HG03103 (cell line): Measurements from ENCODE around the gene DNAH5.
A peak's percentile ranks its signal among the peaks of the same experiment; 100 is the strongest.
"Not testable (repeated sequence)": the region's sequence is repeated elsewhere in the genome, so short reads cannot be mapped to it uniquely, and the experiment has no call there.

Experiments used
- ATAC-seq: cut with Tn5 transposase; IDR thresholded peaks from one replicate; pipeline ENCODE4 v1.9.1; 2021; ENCODE audit warnings: low read depth; ENCODE audit not compliant: unreplicated experiment

DNAH5 gene

GRCh38 chr5:13944560-13945199, at the start of gene DNAH5:
Gene DNAH5 (minus strand): TSS chr5:13944688. CDS start chr5:13944438, 250 bp downstream.
- no peak for ATAC-seq

- no peak for ATAC-seq
These were observed 49.4 kb upstream of the DNAH5 start for GRCh38 chr5:13993926-13994325.

GRCh38 chr5:13992795-13993194, 48.3 kb upstream of the DNAH5 start:
- no peak for ATAC-seq

GRCh38 chr5:13991365-13991764, 46.9 kb upstream of the DNAH5 start:
- ATAC-seq: no peak

- no peak for ATAC-seq
These were observed 46.4 kb upstream of the DNAH5 start for GRCh38 chr5:13990896-13991295.

- no peak for ATAC-seq
These were observed 45.3 kb upstream of the DNAH5 start for GRCh38 chr5:13989832-13990231.

- ATAC-seq: peak; percentile 80
These were observed 43.5 kb upstream of the DNAH5 start for GRCh38 chr5:13987843-13988464.

- ATAC-seq: no peak
These were observed 41.4 kb upstream of the DNAH5 start for GRCh38 chr5:13985731-13986418.

- ATAC-seq: not testable (repeated sequence)
These were observed 40.4 kb upstream of the DNAH5 start for GRCh38 chr5:13984888-13985287.

GRCh38 chr5:13976867-13977830, 32.7 kb upstream of the DNAH5 start:
- ATAC-seq: no peak

GRCh38 chr5:13976223-13976622, 31.7 kb upstream of the DNAH5 start:
- no peak for ATAC-seq

GRCh38 chr5:13975246-13975645, 30.8 kb upstream of the DNAH5 start:
- ATAC-seq: no peak

GRCh38 chr5:13973724-13974123, 29.2 kb upstream of the DNAH5 start:
- ATAC-seq: no peak

GRCh38 chr5:13972029-13972428, 27.5 kb upstream of the DNAH5 start:
- no peak for ATAC-seq

GRCh38 chr5:13957032-13957645, 12.7 kb upstream of the DNAH5 start:
- peak; percentile 96 for ATAC-seq

- ATAC-seq: no peak
These were observed 12.0 kb upstream of the DNAH5 start for GRCh38 chr5:13956471-13956870.

GRCh38 chr5:13955896-13956295, 11.4 kb upstream of the DNAH5 start:
- no peak for ATAC-seq

- no peak for ATAC-seq
These were observed 1.6 kb upstream of the DNAH5 start for GRCh38 chr5:13946111-13946510.

- no peak for ATAC-seq
These were observed 783 bp upstream of the DNAH5 start for GRCh38 chr5:13945271-13945670.

- no peak for ATAC-seq
These were observed 812 bp downstream of the DNAH5 start for GRCh38 chr5:13943676-13944075.
